ENCODE data around the gene SFTPD. TPM values are rescaled to one million over a fixed set of nuclear protein-coding genes. Genes with fewer than 3 reads are reported as not detected.
A peak's percentile ranks its signal among the peaks of the same experiment; 100 is the strongest.
"Not testable (repeated sequence)": the region's sequence is repeated elsewhere in the genome, so short reads cannot be mapped to it uniquely, and the experiment has no call there.

SFTPD gene
- polyA plus RNA-seq, 1 of the 3 experiments (the other 2 are of a cell fraction) = 0.03 TPM

DNA sequence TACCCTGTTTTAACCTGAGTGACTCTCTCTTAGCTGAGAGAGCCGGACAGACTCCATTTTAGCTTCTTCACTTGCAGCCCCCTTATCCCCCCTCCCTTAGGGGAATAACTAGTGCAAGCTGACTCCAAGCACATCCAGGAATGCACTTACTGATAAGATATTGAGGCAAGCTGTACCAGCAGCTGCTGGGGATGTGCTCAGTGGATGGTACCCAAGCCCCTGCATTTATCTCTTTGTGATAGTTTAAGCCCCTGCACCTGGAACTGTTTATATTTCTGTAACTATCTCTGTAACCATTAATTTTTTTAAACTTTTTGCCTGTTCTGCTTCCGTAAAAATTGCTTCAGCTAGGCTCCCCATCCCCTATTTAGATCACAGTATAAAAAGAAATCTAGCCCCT lies 37.8 kb upstream of the SFTPD start:
- H3K9ac ChIP-seq; POLR2A ChIA-PET; H3K4me2 ChIP-seq; H3K4me1 ChIP-seq (ENCODE audit: control insufficient read depth in 1 of 2, insufficient read depth in 2 of 2, low read depth in 1 of 2, low read length in 1 of 2); H3F3A ChIP-seq (replicated peaks; ENCODE audit: insufficient read depth); H3K4me3 ChIP-seq (ENCODE audit: low read depth in 2 of 2, low read length in 1 of 2); H3K9me2 ChIP-seq; H4K20me1 ChIP-seq (ENCODE audit: insufficient read depth); H2AFZ ChIP-seq (ENCODE audit: low read depth); H3K79me2 ChIP-seq (ENCODE audit: insufficient read depth); H3K27me3 ChIP-seq (ENCODE audit: insufficient read depth); H3K27ac ChIP-seq (ENCODE audit: low read depth in 2 of 2, low read length in 1 of 2); H3K36me3 ChIP-seq (replicated peaks in 1 of 2; ENCODE audit: control insufficient read depth in 1 of 2, insufficient read depth in 2 of 2, low read length in 1 of 2): not testable (repeated sequence)
- peak; percentile 33 for DNase-seq
- CTCF ChIA-PET = interaction anchor here (1.4 kb wide), 1 partner anchor 59 kb away, joined by 3 read pairs; no protein-coding TSS in a partner anchor
- 18% methylated on average over 2 of the region's 2 CpGs for WGBS (ENCODE audit: low lambda C conversion rate)
- TF ChIP-seq GATA2 (CRISPR knock-in tag; IDR thresholded peaks at IDR 0.05) = peak; percentile 34; the same call in 1 of the 2 replicates
- H3K9me3 ChIP-seq = peaks cover 11% of the 10 kb centered on the region; the same call in 1 of the 2 replicates

GRCh38 chr10:79985481-79986072 lies 36.7 kb upstream of the SFTPD start:
- POLR2A ChIA-PET = no interaction called here

More at GRCh38 chr10:79985481-79986072, 36.7 kb upstream of the SFTPD start:
- TF ChIP-seq POLR2AphosphoS5 (IDR thresholded peaks at IDR 0.05; ENCODE audit: low read depth, low read length) (no peak), EZH2phosphoT487 (IDR thresholded peaks at IDR 0.05; ENCODE audit: borderline replicate concordance, low read depth) (no peak), YY1 (IDR thresholded peaks at IDR 0.05; ENCODE audit: low read depth) (no peak), IRF3 (IDR thresholded peaks at IDR 0.05; ENCODE audit: low read depth, low read length) (no peak), USF2 (IDR thresholded peaks at IDR 0.05; ENCODE audit: borderline replicate concordance, low read depth, low read length) (no peak), MXI1 (IDR thresholded peaks at IDR 0.05; ENCODE audit: low read depth, low read length) (no peak), SMC3 (IDR thresholded peaks at IDR 0.05; ENCODE audit: low read depth, low read length) (no peak), TCF12 (IDR thresholded peaks at IDR 0.05) (no peak), RXRA (IDR thresholded peaks at IDR 0.05; ENCODE audit: borderline replicate concordance, low read depth) (no peak), FOXJ3 (CRISPR knock-in tag; IDR thresholded peaks at IDR 0.05) (no peak), NRF1 (IDR thresholded peaks at IDR 0.05; ENCODE audit: low read depth, low read length) (no peak), NFIC (IDR thresholded peaks at IDR 0.05; ENCODE audit: borderline replicate concordance) (no peak), GABPA (IDR thresholded peaks at IDR 0.05; ENCODE audit: low read depth) (no peak), FOSL2 (IDR thresholded peaks at IDR 0.05; ENCODE audit: borderline replicate concordance, low read depth) (no peak), TEAD4 (IDR thresholded peaks at IDR 0.05; ENCODE audit: borderline replicate concordance, insufficient read depth) (no peak), FOXM1 (IDR thresholded peaks at IDR 0.05; ENCODE audit: low read depth) (no peak), RFX5 (IDR thresholded peaks at IDR 0.05; ENCODE audit: low read length) (no peak)
- TF ChIP-seq, protein P1, sequence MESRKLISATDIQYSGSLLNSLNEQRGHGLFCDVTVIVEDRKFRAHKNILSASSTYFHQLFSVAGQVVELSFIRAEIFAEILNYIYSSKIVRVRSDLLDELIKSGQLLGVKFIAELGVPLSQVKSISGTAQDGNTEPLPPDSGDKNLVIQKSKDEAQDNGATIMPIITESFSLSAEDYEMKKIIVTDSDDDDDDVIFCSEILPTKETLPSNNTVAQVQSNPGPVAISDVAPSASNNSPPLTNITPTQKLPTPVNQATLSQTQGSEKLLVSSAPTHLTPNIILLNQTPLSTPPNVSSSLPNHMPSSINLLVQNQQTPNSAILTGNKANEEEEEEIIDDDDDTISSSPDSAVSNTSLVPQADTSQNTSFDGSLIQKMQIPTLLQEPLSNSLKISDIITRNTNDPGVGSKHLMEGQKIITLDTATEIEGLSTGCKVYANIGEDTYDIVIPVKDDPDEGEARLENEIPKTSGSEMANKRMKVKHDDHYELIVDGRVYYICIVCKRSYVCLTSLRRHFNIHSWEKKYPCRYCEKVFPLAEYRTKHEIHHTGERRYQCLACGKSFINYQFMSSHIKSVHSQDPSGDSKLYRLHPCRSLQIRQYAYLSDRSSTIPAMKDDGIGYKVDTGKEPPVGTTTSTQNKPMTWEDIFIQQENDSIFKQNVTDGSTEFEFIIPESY (IDR thresholded peaks at IDR 0.05; ENCODE audit: borderline replicate concordance, low read depth) = no peak
- TF ChIP-seq, protein P2, sequence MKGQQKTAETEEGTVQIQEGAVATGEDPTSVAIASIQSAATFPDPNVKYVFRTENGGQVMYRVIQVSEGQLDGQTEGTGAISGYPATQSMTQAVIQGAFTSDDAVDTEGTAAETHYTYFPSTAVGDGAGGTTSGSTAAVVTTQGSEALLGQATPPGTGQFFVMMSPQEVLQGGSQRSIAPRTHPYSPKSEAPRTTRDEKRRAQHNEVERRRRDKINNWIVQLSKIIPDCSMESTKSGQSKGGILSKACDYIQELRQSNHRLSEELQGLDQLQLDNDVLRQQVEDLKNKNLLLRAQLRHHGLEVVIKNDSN (IDR thresholded peaks at IDR 0.05; ENCODE audit: borderline replicate concordance, low read depth) = no peak
- H3K36me3 ChIP-seq (replicated peaks in 1 of 2; ENCODE audit: control insufficient read depth in 1 of 2, insufficient read depth in 2 of 2, low read length in 1 of 2) = no peaks in the 10 kb centered on the region
- 0 out of 2 replicates have a peak, but pooled peaks cover 8% of the 10 kb centered on the region for H3K27me3 ChIP-seq (ENCODE audit: insufficient read depth)
- H3K9ac ChIP-seq = no peak overlapping the region
- no peaks in the 10 kb centered on the region for H3F3A ChIP-seq (replicated peaks; ENCODE audit: insufficient read depth)
- WGBS (ENCODE audit: low lambda C conversion rate) = 34% methylated on average over 3 of the region's 3 CpGs
- peaks cover 6% of the 10 kb centered on the region; the same call in 1 of the 2 replicates for H3K9me3 ChIP-seq
- no peaks in the 10 kb centered on the region for H3K79me2 ChIP-seq (ENCODE audit: insufficient read depth)
- H3K4me3 ChIP-seq (ENCODE audit: low read depth in 2 of 2, low read length in 1 of 2) = no peak overlapping the region
- H3K27ac ChIP-seq (ENCODE audit: low read depth in 2 of 2, low read length in 1 of 2) = no peak overlapping the region
- H2AFZ ChIP-seq (ENCODE audit: low read depth) = no peak overlapping the region
- no peaks in the 10 kb centered on the region for H4K20me1 ChIP-seq (ENCODE audit: insufficient read depth)
- no peaks in the 10 kb centered on the region; a peak in 2 of 4 replicates for H3K4me1 ChIP-seq (ENCODE audit: control insufficient read depth in 1 of 2, insufficient read depth in 2 of 2, low read depth in 1 of 2, low read length in 1 of 2)
- H3K9me2 ChIP-seq = no peaks in the 10 kb centered on the region
- no peak for DNase-seq
- no peak overlapping the region for H3K4me2 ChIP-seq
- CTCF ChIA-PET = interaction anchor here (1.0 kb wide), 1 partner anchor 21 kb away, joined by 3 read pairs; no protein-coding TSS in a partner anchor
